OCI-LY1 (cell line): Measurements from ENCODE around the gene CDYL2.

ENCODE experiments used
- H2AFZ ChIP-seq: fragments of 200-600 bp; sonication (generic), shearing (Covaris generic); 2 replicates; pipeline ENCODE4 v1.6.0; 2014; ENCODE audit warnings: antibody characterized with exemption, mild to moderate bottlenecking, low read length
- H3F3A ChIP-seq: fragments of 200-600 bp; sonication (generic), shearing (Covaris generic); 2 replicates; pipeline ENCODE4 v1.6.0; 2014; ENCODE audit warnings: mild to moderate bottlenecking, antibody characterized with exemption, low read length, moderate library complexity; ENCODE audit not compliant: insufficient read depth
- H3K27ac ChIP-seq: fragments of 200-600 bp; sonication (generic); 2 replicates; pipeline ENCODE4 v1.5.1; 2014; ENCODE audit warnings: low read length, mixed run types, mild to moderate bottlenecking, low read depth; ENCODE audit not compliant: poor library complexity, severe bottlenecking
- H3K27me3 ChIP-seq: fragments of 200-600 bp; sonication (generic); 2 replicates; pipeline ENCODE4 v1.6.0; 2014; ENCODE audit warnings: antibody characterized with exemption, mild to moderate bottlenecking, low read length, moderate library complexity; ENCODE audit not compliant: insufficient read depth
- H3K36me3 ChIP-seq: fragments of 200-600 bp; sonication (generic); 2 replicates; pipeline ENCODE4 v1.6.1; 2014; ENCODE audit warnings: mild to moderate bottlenecking, antibody characterized with exemption, low read length, moderate library complexity, mixed read lengths; ENCODE audit not compliant: insufficient read depth
- H3K4me1 ChIP-seq: fragments of 200-600 bp; sonication (generic); 2 replicates; pipeline ENCODE4 v1.5.1; 2014; ENCODE audit warnings: mild to moderate bottlenecking, low read length, moderate library complexity; ENCODE audit not compliant: insufficient read depth, severe bottlenecking
- H3K4me2 ChIP-seq: fragments of 200-600 bp; sonication (generic), shearing (Covaris generic); 2 replicates; pipeline ENCODE4 v1.6.1; 2014; ENCODE audit warnings: low read length
- H3K4me3 ChIP-seq: fragments of 200-600 bp; sonication (generic); 2 replicates; pipeline ENCODE4 v1.5.1; 2014; ENCODE audit warnings: low read length, low read depth, mild to moderate bottlenecking, mixed read lengths; ENCODE audit not compliant: poor library complexity, severe bottlenecking
- H3K79me2 ChIP-seq: fragments of 200-600 bp; shearing (Covaris generic); 2 replicates; pipeline ENCODE4 v1.6.1; 2016; ENCODE audit warnings: mixed run types, low read length, mixed read lengths; ENCODE audit not compliant: insufficient read depth
- H3K9ac ChIP-seq: fragments of 200-600 bp; sonication (generic), shearing (Covaris generic); 2 replicates; pipeline ENCODE4 v1.6.1; 2014; ENCODE audit warnings: mild to moderate bottlenecking, low read length, mixed read lengths
- H3K9me2 ChIP-seq: fragments of 200-600 bp; sonication (generic), shearing (Covaris generic); 2 replicates; pipeline ENCODE4 v1.6.1; 2014; ENCODE audit warnings: low read depth, mild to moderate bottlenecking, low read length, mixed read lengths
- H3K9me3 ChIP-seq: fragments of 200-600 bp; shearing (Covaris generic); 2 replicates; pipeline ENCODE4 v1.6.1; 2014; ENCODE audit warnings: low read length, mixed read lengths
- H4K20me1 ChIP-seq: fragments of 200-600 bp; sonication (generic), shearing (Covaris generic); 2 replicates; pipeline ENCODE4 v1.6.0; 2016; ENCODE audit warnings: mild to moderate bottlenecking, low read length; ENCODE audit not compliant: insufficient read depth
- EZH2 ChIP-seq: fragments of 200-600 bp; sonication (generic), shearing (Covaris generic); IDR thresholded peaks from 2 replicates; pipeline ENCODE4 v1.8.0; 2017; ENCODE audit warnings: borderline replicate concordance, mixed run types, mild to moderate bottlenecking, antibody characterized with exemption, low read length, moderate library complexity, mixed read lengths
- TF ChIP-seq, protein P1 (sequence below): fragments of 200-600 bp; sonication (generic), shearing (Covaris generic); IDR thresholded peaks from 2 replicates; pipeline ENCODE4 v1.5.1; 2017; ENCODE audit warnings: mild to moderate bottlenecking, antibody characterized with exemption, low read length, moderate library complexity, mixed read lengths

Gene CDYL2

DNA sequence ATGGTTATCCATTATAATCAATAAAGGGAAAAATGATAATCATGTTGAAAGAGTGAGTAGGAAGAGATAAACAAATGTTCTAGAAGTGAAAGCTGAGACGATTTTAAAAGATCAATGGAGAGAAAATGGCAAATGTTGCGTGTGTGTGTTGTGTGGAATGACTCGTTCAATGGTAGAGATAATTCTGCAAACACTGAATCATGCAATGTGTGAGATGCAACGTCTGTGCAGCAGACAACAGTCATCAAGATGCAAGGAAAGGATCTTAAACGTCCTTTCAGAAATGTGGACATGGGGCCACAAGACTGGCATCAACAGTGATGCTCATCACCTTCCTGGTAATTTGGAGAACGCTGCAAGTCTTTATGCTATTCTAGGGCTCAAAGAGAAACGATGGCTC, 124.4 kb downstream of the CDYL2 start:
- Histone ChIP-seq H3K27ac (no peak overlapping the region), H3K9ac (no peak overlapping the region), H3K9me2 (no peaks in the 10 kb centered on the region), H2AFZ (no peak overlapping the region), H3F3A (no peaks in the 10 kb centered on the region), H3K9me3 (no peaks in the 10 kb centered on the region), H3K4me2 (no peak overlapping the region), H3K4me3 (no peak overlapping the region), H4K20me1 (no peaks in the 10 kb centered on the region), H3K4me1 (peaks cover 16% of the 10 kb centered on the region), H3K79me2 (no peaks in the 10 kb centered on the region), H3K36me3 (no peaks in the 10 kb centered on the region), H3K27me3 (no peaks in the 10 kb centered on the region)
- TF ChIP-seq, protein P1, sequence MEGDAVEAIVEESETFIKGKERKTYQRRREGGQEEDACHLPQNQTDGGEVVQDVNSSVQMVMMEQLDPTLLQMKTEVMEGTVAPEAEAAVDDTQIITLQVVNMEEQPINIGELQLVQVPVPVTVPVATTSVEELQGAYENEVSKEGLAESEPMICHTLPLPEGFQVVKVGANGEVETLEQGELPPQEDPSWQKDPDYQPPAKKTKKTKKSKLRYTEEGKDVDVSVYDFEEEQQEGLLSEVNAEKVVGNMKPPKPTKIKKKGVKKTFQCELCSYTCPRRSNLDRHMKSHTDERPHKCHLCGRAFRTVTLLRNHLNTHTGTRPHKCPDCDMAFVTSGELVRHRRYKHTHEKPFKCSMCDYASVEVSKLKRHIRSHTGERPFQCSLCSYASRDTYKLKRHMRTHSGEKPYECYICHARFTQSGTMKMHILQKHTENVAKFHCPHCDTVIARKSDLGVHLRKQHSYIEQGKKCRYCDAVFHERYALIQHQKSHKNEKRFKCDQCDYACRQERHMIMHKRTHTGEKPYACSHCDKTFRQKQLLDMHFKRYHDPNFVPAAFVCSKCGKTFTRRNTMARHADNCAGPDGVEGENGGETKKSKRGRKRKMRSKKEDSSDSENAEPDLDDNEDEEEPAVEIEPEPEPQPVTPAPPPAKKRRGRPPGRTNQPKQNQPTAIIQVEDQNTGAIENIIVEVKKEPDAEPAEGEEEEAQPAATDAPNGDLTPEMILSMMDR, result no peak
- no peak for TF ChIP-seq EZH2

DNA sequence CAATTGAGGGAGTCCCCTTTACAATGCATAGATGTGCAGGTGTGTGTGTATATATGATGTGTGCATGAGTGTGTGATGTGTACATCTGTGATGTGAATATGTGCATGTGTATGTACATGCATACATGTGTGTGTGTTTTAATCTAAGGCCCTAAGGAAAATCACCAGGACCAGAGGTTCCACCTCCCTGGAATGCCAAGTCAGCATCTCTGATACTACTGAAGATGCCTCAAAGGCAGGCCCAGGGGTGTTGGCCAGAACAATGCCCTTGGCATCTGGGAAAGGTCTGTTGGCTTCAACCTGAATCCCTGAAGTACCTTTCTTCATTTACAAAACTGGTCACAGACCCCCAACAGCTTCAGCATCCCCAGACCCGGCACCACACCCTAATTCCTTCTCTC, 129.5 kb downstream of the CDYL2 start:
- Histone ChIP-seq H3K4me1 (peaks cover 41% of the 10 kb centered on the region), H4K20me1 (no peaks in the 10 kb centered on the region), H3K27ac (no peak overlapping the region), H2AFZ (no peak overlapping the region), H3K79me2 (no peaks in the 10 kb centered on the region), H3K9ac (no peak overlapping the region), H3K4me3 (no peak overlapping the region), H3K9me3 (no peaks in the 10 kb centered on the region), H3F3A (no peaks in the 10 kb centered on the region), H3K4me2 (no peak overlapping the region), H3K9me2 (no peaks in the 10 kb centered on the region), H3K27me3 (no peaks in the 10 kb centered on the region), H3K36me3 (no peaks in the 10 kb centered on the region)
- TF ChIP-seq EZH2, result no peak
- TF ChIP-seq, protein P1, result no peak

DNA sequence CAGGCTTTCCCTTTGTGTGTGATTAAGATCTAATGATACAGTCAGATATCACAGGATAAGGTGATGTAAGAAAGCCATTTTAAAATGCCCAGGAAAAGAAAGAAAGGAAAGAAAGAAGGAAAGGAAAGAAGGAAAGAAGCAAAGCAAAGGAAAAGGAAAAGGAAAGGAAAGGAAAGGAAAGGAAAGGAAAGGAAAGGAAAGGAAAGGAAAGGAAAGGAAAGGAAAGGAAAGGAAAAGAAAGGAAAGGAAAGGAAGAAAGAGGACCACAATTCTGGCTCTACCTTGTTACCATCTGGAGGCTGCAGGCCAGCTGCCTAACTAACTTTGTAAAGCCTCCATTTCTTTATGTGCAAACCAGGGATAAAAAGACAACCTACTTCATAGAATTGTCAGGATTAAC, 132.0 kb downstream of the CDYL2 start:
- Histone ChIP-seq H3F3A (no peaks in the 10 kb centered on the region), H3K9ac (no peak overlapping the region), H4K20me1 (no peaks in the 10 kb centered on the region), H3K27me3 (no peaks in the 10 kb centered on the region), H3K27ac (no peak overlapping the region), H3K4me2 (no peak overlapping the region), H3K4me1 (peaks cover 43% of the 10 kb centered on the region), H3K4me3 (no peak overlapping the region), H3K79me2 (no peaks in the 10 kb centered on the region), H3K36me3 (no peaks in the 10 kb centered on the region), H3K9me3 (no peaks in the 10 kb centered on the region), H2AFZ (no peak overlapping the region), H3K9me2 (no peaks in the 10 kb centered on the region)
- TF ChIP-seq, protein P1, result no peak
- TF ChIP-seq EZH2, result no peak
